Bronchial epithelial cell (primary cell): ENCODE measurements around the gene HMGCR. TPM values are rescaled to one million over a fixed set of nuclear protein-coding genes. Genes with fewer than 3 reads are reported as not detected.

Source experiments
- DNase-seq: peaks from one replicate; pipeline ENCODE4 v3.0.0-alpha.2; 2010; ENCODE audit warnings: low read depth
- FAIRE-seq: peaks from 2 replicates; lab custom pipeline; 2011; peaks lifted over from hg19 to GRCh38; lab: Jason Lieb, UNC
- H3K27me3 ChIP-seq: 2 replicates; pipeline ENCODE4 v1.5.1; 2011; ENCODE audit warnings: low read length; ENCODE audit not compliant: control insufficient read depth, insufficient read depth
- H3K36me3 ChIP-seq: 2 replicates; pipeline ENCODE4 v1.5.1; 2011; ENCODE audit warnings: low read length; ENCODE audit not compliant: control insufficient read depth, insufficient read depth
- H3K4me3 ChIP-seq: 2 replicates; pipeline ENCODE4 v1.5.1; 2011; ENCODE audit warnings: mild to moderate bottlenecking, low read depth, low read length, control low read depth
- CTCF ChIP-seq: IDR thresholded peaks from 2 replicates; pipeline ENCODE4 v1.5.1; 2011; ENCODE audit warnings: mild to moderate bottlenecking, moderate library complexity, low read length, control low read depth, inconsistent platforms; ENCODE audit not compliant: insufficient read depth, severe bottlenecking
- total RNA-seq: library from RNA; depleted of rRNA; stranded (reverse); fragments of >200 nt; gene quantifications from 2 replicates; pipeline ENCODE4 v1.2.1, GENCODE V29; 2014

Gene HMGCR
- total RNA-seq, 1 donor from 2014 or later, result 83.7 TPM

DNA sequence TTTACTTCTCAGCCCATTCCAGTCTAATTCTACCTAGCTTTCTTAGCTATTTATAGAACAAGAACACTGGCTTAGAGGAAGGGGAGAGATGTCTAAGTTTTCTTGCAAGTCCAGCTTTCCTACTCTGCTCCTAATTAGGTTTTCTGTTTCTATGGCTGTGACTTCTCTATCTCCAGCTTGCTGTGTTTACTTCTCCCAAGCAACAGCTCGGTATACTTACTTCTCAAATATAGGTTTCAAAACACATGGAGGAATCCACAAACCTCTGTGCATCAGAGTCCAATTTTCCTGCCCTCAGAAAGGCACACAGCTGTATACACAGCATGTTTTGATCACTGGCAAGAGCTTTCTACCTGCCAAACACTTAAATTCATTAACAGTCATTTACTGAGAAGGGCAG lies 17.4 kb upstream of the HMGCR start:
- no peak for FAIRE-seq

GRCh38 chr5:75320371-75320770 lies 16.6 kb upstream of the HMGCR start:
- Histone ChIP-seq H3K36me3 (no peaks in the 10 kb centered on the region), H3K4me3 (no peak overlapping the region), H3K27me3 (no peaks in the 10 kb centered on the region)
- no peak for TF ChIP-seq CTCF
- FAIRE-seq (no peak), DNase-seq (no peak)

More for the DNA sequence above, 17.4 kb upstream of the HMGCR start:
- no peaks in the 10 kb centered on the region for H3K27me3 ChIP-seq
- no peaks in the 10 kb centered on the region for H3K36me3 ChIP-seq
- DNase-seq, result no peak
- H3K4me3 ChIP-seq, result no peak overlapping the region
- no peak for TF ChIP-seq CTCF

GRCh38 chr5:75322066-75322465 lies 15.0 kb upstream of the HMGCR start:
- no peak for TF ChIP-seq CTCF

DNA sequence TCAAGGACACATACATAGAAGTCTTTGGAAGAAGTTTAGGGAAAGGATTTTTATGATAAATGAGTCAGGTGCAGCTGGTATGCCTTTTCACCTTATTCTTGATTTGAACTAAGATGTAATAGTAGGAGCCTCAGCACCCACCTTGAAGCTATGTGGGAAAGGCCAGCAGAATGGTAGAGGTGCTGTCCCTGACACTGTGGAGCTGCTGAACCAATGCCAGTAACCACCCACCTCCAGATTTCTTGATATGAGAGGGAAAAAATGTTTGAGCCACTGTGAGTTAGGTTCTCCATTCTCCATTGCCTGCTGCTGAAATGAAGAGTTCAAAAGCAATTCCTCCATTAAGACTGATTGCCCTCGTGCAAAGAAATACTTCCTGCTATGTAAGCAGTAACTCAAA lies 12.2 kb upstream of the HMGCR start:
- Histone ChIP-seq H3K4me3 (no peak overlapping the region), H3K27me3 (no peaks in the 10 kb centered on the region), H3K36me3 (no peaks in the 10 kb centered on the region)
- FAIRE-seq (no peak), DNase-seq (no peak)
- no peak for TF ChIP-seq CTCF

More at GRCh38 chr5:75322066-75322465, 15.0 kb upstream of the HMGCR start:
- Histone ChIP-seq H3K27me3 (no peaks in the 10 kb centered on the region), H3K36me3 (no peaks in the 10 kb centered on the region), H3K4me3 (no peak overlapping the region)
- no peak for DNase-seq
- FAIRE-seq, result no peak

GRCh38 chr5:75325242-75325641 lies 11.8 kb upstream of the HMGCR start:
- no peak for DNase-seq
- no peak for TF ChIP-seq CTCF
- H3K4me3 ChIP-seq, result no peak overlapping the region
- no peaks in the 10 kb centered on the region for H3K36me3 ChIP-seq
- FAIRE-seq, result no peak
- no peaks in the 10 kb centered on the region for H3K27me3 ChIP-seq

GRCh38 chr5:75330404-75330803 lies 6.6 kb upstream of the HMGCR start:
- no peak for TF ChIP-seq CTCF
- no peak for FAIRE-seq
- Histone ChIP-seq H3K36me3 (no peaks in the 10 kb centered on the region), H3K4me3 (no peak overlapping the region), H3K27me3 (no peaks in the 10 kb centered on the region)
- no peak for DNase-seq
